MM.1S (cell line): Measurements from ENCODE around the gene RPL7A.
A peak's percentile ranks its signal among the peaks of the same experiment; 100 is the strongest.

Experiments used
- EZH2 ChIP-seq: fragments of 300-600 bp; sonication (generic); optimal IDR thresholded peaks from 2 replicates; pipeline ENCODE3; 2017; ENCODE audit warnings: low read depth, mild to moderate bottlenecking, antibody characterized with exemption, low read length, mixed read lengths
- TF ChIP-seq, protein P1 (sequence below): fragments of 300-600 bp; sonication (generic); IDR thresholded peaks from 2 replicates; pipeline ENCODE4 v1.5.1; 2016; ENCODE audit warnings: antibody characterized with exemption, low read length, mixed read lengths

- no peak for TF ChIP-seq EZH2
- TF ChIP-seq, protein P1, sequence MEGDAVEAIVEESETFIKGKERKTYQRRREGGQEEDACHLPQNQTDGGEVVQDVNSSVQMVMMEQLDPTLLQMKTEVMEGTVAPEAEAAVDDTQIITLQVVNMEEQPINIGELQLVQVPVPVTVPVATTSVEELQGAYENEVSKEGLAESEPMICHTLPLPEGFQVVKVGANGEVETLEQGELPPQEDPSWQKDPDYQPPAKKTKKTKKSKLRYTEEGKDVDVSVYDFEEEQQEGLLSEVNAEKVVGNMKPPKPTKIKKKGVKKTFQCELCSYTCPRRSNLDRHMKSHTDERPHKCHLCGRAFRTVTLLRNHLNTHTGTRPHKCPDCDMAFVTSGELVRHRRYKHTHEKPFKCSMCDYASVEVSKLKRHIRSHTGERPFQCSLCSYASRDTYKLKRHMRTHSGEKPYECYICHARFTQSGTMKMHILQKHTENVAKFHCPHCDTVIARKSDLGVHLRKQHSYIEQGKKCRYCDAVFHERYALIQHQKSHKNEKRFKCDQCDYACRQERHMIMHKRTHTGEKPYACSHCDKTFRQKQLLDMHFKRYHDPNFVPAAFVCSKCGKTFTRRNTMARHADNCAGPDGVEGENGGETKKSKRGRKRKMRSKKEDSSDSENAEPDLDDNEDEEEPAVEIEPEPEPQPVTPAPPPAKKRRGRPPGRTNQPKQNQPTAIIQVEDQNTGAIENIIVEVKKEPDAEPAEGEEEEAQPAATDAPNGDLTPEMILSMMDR = peak; percentile 31
Observed at GRCh38 chr9:133356391-133357091, 8.5 kb downstream of the RPL7A start, which contains the start of the genes SURF1 and SURF2.
